Endodermal cell (in vitro differentiated cells): ENCODE results near the gene CCL23. TPM values are rescaled to one million over a fixed set of nuclear protein-coding genes. Genes with fewer than 3 reads are reported as not detected.

Experiments used
- DNase-seq: peaks from one replicate; pipeline ENCODE4 v3.0.0-alpha.2; 2017
- H3K27ac ChIP-seq: 2 replicates; pipeline ENCODE4 v1.5.1; 2013; ENCODE audit warnings: mild to moderate bottlenecking, low read depth, low read length, moderate library complexity
- H3K27me3 ChIP-seq: 2 replicates; pipeline ENCODE4 v1.6.1; 2013; ENCODE audit warnings: mild to moderate bottlenecking, low read length, moderate library complexity; ENCODE audit not compliant: insufficient read depth, control insufficient read depth, poor library complexity, severe bottlenecking
- H3K36me3 ChIP-seq: 2 replicates; pipeline ENCODE4 v1.7.0; 2013; ENCODE audit warnings: mild to moderate bottlenecking, low read length, moderate library complexity; ENCODE audit not compliant: control insufficient read depth, insufficient read depth
- H3K4me1 ChIP-seq: one replicate; pipeline ENCODE4 v1.7.0; 2013; ENCODE audit warnings: low read length; ENCODE audit not compliant: control insufficient read depth, insufficient read depth
- H3K4me3 ChIP-seq: 2 replicates; pipeline ENCODE4 v1.5.1; 2013; ENCODE audit warnings: mild to moderate bottlenecking, low read length, moderate library complexity
- H3K9ac ChIP-seq: 2 replicates; pipeline ENCODE4 v1.6.1; 2013; ENCODE audit warnings: mild to moderate bottlenecking, low read length, moderate library complexity; ENCODE audit not compliant: poor library complexity, severe bottlenecking; ENCODE audit errors: extremely low read depth
- H3K9me3 ChIP-seq: 2 replicates; pipeline ENCODE4 v1.6.1; 2013; ENCODE audit warnings: mild to moderate bottlenecking, low read length, moderate library complexity; ENCODE audit not compliant: control insufficient read depth
- H3K27ac Mint-ChIP-seq: 2 replicates; pipeline ENCODE4 v1.8.0; 2020; ENCODE audit warnings: mixed read lengths
- H3K27me3 Mint-ChIP-seq: 2 replicates; pipeline ENCODE4 v1.8.0; 2021; ENCODE audit warnings: mild to moderate bottlenecking, mixed read lengths; ENCODE audit not compliant: insufficient read depth
- H3K36me3 Mint-ChIP-seq: 2 replicates; pipeline ENCODE4 v1.8.0; 2020; ENCODE audit warnings: low read depth, mixed read lengths
- H3K4me1 Mint-ChIP-seq: 2 replicates; pipeline ENCODE4 v1.8.0; 2020; ENCODE audit warnings: mixed read lengths
- H3K4me3 Mint-ChIP-seq: 2 replicates; pipeline ENCODE4 v1.8.0; 2020; ENCODE audit warnings: mild to moderate bottlenecking, moderate library complexity, mixed read lengths
- H3K9me3 Mint-ChIP-seq: 2 replicates; pipeline ENCODE4 v1.8.0; 2020; ENCODE audit warnings: mild to moderate bottlenecking, mixed read lengths
- WGBS, 2 experiments: methylation state at CpG; one replicate each; pipeline versions ENCODE4 v1.1.5 to v1.1.7; 2013; ENCODE audit warnings: missing lambda C conversion rate in 2 of 2, mixed read lengths in 1 of 2; ENCODE audit not compliant: insufficient coverage in 1 of 2, insufficient read length in 1 of 2; 5-methylcytosine and 5-hydroxymethylcytosine counted together
- total RNA-seq, 2 donors: library from RNA; stranded (reverse); fragmentation: NEBNext Ultra II Directional in 1 of 2; extraction: Animal tissue kit (Norgen Biotek cat#: 25700) in 1 of 2; gene quantifications; 2 replicates in 1 of 2; 3 replicates in 1 of 2; pipeline ENCODE4 v1.2.1, GENCODE V29; 2021
- TF ChIP-seq, protein P1 (sequence below): fragments of 200-600 bp; sonication (generic); conservative IDR thresholded peaks from 2 replicates; pipeline ENCODE4 v1.5.0; 2021; ENCODE audit warnings: antibody characterized with exemption, mild to moderate bottlenecking

CCL23 gene
- total RNA-seq, 2 donors from 2014 or later: not detected

- TF ChIP-seq, protein P1, sequence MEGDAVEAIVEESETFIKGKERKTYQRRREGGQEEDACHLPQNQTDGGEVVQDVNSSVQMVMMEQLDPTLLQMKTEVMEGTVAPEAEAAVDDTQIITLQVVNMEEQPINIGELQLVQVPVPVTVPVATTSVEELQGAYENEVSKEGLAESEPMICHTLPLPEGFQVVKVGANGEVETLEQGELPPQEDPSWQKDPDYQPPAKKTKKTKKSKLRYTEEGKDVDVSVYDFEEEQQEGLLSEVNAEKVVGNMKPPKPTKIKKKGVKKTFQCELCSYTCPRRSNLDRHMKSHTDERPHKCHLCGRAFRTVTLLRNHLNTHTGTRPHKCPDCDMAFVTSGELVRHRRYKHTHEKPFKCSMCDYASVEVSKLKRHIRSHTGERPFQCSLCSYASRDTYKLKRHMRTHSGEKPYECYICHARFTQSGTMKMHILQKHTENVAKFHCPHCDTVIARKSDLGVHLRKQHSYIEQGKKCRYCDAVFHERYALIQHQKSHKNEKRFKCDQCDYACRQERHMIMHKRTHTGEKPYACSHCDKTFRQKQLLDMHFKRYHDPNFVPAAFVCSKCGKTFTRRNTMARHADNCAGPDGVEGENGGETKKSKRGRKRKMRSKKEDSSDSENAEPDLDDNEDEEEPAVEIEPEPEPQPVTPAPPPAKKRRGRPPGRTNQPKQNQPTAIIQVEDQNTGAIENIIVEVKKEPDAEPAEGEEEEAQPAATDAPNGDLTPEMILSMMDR: no peak
- no peak overlapping the region for H3K27ac ChIP-seq
- no peaks in the 10 kb centered on the region for H3K36me3 ChIP-seq
- no peak overlapping the region for H3K27ac Mint-ChIP-seq
- no peak for DNase-seq
- H3K27me3 Mint-ChIP-seq: peaks cover 2% of the 10 kb centered on the region
- WGBS, 2 experiments: 86 to 88% methylated on average over 2 of the region's 2 CpGs
- peaks cover 5% of the 10 kb centered on the region for H3K27me3 ChIP-seq
- H3K4me3 ChIP-seq: no peak overlapping the region
- H3K4me1 Mint-ChIP-seq: no peaks in the 10 kb centered on the region
- no peaks in the 10 kb centered on the region for H3K36me3 Mint-ChIP-seq
- H3K4me1 ChIP-seq: no peaks in the 10 kb centered on the region
- H3K9me3 ChIP-seq: no peaks in the 10 kb centered on the region
- no peak overlapping the region for H3K4me3 Mint-ChIP-seq
- H3K9me3 Mint-ChIP-seq: no peaks in the 10 kb centered on the region
- H3K9ac ChIP-seq: no peak overlapping the region
These were observed 26.7 kb downstream of the CCL23 start for GRCh38 chr17:35991075-35991474.

DNA sequence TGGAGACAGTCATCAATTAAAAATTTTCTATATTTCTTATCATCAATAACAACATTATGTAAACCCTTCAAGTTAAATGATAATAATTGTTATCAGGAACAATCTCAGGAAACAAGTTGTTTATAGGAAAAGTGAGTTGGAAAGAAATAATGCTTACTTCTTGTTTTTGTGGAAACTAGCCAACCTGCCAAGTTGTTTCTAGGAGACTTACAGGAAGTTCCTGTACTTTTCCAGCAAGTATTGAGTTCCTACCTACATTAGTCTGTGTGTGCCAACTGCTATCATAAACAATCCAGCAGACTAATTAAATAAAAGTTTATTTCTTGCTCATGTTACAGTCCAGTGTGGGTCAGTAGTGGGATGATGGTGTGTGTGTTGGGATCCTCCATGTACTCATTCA is 29.6 kb downstream of the CCL23 start:
- Histone ChIP-seq H3K36me3 (no peaks in the 10 kb centered on the region), H3K27me3 (no peaks in the 10 kb centered on the region), H3K4me3 (no peak overlapping the region), H3K9me3 (no peaks in the 10 kb centered on the region), H3K27ac (no peak overlapping the region), H3K9ac (no peak overlapping the region), H3K4me1 (no peaks in the 10 kb centered on the region)
- H3K9me3 Mint-ChIP-seq: no peaks in the 10 kb centered on the region
- no peak for DNase-seq
- no peak overlapping the region for H3K27ac Mint-ChIP-seq
- no peak overlapping the region for H3K4me3 Mint-ChIP-seq
- TF ChIP-seq, protein P1: no peak
- H3K36me3 Mint-ChIP-seq: no peaks in the 10 kb centered on the region
- peaks cover 2% of the 10 kb centered on the region for H3K27me3 Mint-ChIP-seq
- H3K4me1 Mint-ChIP-seq: no peaks in the 10 kb centered on the region

- Histone ChIP-seq H3K9ac (no peak within 1 kb of the TSS), H3K27me3 (no peaks in the 10 kb centered on the region), H3K27ac (no peak within 1 kb of the TSS), H3K4me1 (no peaks in the 10 kb centered on the region), H3K36me3 (no peaks in the 10 kb centered on the region), H3K4me3 (no peak within 1 kb of the TSS), H3K9me3 (no peaks in the 10 kb centered on the region)
- Mint-ChIP-seq H3K9me3 (no peaks in the 10 kb centered on the region), H3K36me3 (no peaks in the 10 kb centered on the region), H3K27me3 (peaks cover 2% of the 10 kb centered on the region), H3K4me1 (no peaks in the 10 kb centered on the region), H3K27ac (no peak within 1 kb of the TSS), H3K4me3 (no peak within 1 kb of the TSS)
- DNase-seq: no peak
- TF ChIP-seq, protein P1: no peak
- 93% methylated on average over 1 of the region's 1 CpG; no CpG with 5 or more reads in 1 of the 2 experiments for WGBS, 2 experiments
These were observed 31.1 kb downstream of the CCL23 start, which contains the start of gene CCL14 for GRCh38 chr17:35986643-35987042. Gene CCL14, minus strand, starts transcription at chr17:35986729. Its CDS starts 80 bp downstream, at chr17:35986649.
